Superior temporal gyrus (tissue), 1 donor: ENCODE results near the gene DNMT3B.
"Not testable (repeated sequence)": the region's sequence is repeated elsewhere in the genome, so short reads cannot be mapped to it uniquely, and the experiment has no call there.

Experiments used
- DNase-seq: peaks from one replicate; pipeline ENCODE4 v3.0.0-alpha.2; 2016; ENCODE audit errors: extremely low spot score

DNMT3B gene

DNA sequence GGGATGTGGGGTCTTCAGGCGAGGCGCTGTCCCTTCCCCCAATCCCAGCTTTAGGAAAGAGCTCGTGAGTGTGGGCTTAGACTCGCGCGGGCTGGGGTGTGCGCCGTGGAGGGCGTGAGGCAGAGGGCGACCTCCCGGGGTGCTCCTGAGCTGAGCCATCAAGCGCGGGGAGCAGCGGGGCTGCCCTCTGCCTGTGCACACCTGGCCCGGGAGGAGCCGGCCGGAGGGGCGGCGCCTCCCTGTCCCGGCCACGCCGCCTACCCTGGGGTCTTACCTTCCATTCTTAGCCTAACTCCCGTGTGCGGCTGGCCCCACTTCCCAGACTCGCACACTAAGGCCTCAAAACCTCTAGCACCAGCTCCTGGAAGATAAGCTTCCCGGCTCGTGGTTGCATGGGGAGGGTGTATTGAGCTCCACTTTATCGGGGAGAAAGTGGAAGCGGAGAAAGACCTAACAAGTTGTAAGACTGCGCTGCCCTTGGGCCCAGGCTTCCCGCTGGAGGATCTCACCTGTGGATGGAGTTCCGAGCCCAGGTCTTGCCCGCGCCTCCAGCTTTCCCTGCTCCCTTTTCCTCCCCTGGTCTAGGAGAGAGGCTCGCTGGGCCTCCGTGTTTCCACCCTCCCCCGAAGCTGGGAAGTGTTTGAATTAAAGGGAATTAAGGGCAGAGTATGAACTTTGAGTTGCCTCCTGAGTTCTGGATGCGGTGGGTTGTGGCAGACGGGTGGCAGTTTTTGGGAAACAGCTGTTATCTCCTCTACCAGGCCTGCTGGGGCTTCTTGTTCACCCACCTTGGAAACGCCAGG, 1.2 kb downstream of the DNMT3B start:
- no peak for DNase-seq

DNA sequence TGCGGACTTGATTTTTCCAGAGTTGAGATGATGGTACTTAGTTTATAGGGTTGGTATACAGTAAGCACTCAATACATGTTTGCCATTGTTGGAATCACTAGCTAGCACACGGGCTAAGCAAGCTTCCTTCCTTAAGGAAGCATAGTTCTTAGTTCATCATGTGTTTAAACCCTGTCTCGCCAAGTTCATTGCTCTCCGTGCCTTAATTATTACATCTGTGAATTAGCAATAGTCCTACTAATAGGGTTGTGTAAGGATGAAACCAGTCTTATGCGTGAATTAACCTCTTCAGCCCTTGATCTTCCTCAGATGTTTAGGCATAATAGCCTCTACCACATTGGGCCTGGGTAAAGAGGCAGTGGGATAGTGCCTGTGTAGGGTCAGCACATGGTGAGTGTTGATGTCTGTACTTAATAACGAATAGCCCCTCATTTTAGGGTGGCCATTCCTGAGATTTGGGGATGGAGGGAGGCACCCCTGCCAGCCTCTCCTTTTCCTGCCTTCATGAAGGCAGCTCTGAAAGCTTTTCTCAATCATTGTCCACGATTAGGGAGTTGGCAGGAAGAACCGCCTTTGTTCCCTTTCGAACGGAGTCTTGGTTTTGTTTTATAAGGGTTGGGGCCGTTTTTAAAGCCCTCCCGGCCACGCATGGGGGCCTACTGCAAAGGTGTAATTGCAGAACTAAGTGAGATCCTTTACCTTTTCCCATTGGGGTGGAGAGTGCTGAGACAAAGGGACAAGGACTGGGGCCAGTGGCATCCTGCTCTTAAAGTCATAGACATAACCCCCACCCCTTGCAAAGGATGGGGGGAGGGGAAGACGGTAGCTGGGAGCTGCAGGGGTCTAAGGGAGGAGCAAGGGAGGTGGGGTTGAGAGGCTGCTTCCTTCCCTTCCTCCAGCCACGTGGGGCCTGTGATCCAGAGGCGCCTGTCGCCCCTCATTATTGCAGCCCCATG, 2.1 kb downstream of the DNMT3B start:
- DNase-seq: no peak

DNA sequence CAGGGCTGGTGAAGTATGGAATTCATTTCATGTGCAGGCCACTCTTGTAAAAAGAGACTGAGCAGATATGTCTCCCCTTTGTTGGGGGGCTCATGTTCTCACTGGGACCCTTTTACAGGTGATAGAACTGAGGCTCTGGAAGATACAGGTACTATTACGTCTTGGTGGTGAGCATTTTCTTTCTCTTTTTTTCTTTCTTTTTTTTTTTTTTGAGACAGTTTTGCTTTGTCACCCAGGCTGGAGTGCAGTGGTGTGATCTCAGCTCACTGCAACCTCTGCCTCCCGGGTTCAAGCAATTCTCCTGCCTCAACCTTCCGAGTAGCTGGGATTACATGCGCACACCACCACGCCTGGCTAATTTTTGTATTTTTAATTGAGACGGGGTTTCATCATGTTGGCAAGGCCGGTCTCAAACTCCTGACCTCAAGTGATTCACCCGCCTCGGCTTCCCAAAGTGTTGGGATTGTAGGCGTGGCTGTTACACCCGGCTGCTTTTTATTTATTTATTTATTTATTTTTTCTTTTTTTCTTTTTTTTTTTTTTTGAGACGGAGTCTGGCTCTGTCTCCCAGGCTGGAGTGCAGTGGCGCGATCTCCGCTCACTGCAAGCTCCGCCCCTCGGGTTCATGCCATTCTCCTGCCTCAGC, 3.2 kb downstream of the DNMT3B start:
- DNase-seq: not testable (repeated sequence)

DNA sequence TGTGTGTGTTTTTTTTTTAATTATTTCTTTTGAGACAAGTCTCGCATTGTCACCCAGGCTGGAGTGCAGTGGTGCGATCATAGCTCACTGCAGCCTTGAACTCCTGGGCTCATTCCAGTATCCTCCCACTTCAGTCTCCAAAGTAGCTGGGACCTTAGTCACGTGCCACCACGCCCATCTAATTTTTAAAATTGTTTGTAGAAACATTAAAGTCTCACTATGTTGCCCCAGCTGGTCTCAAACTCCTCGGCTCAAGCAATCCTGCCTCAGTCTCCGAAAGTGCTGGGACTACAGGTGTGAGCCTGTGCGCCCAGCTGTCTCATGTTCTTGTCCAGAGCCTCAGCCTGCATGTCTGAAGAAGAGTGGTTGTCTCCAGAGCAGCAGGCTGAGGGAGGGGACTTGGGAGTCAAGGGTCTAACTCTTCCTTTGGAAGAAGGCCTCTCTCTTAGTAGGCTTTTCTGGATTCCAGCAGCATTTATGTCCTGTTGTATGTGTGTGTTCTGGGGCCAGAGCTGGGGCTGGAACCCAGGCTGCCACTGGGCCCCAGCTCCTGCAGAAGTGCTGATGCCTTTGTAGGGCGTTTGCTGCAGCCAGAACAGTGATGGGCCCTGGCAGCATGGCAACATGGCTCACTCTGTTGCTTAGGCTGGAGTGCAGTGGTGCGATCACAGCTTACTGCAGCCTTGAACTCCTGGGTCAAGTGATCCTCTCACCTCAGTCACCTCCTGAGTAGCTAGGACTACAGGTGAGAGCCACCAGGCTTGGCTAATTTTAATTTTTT, 5.4 kb downstream of the DNMT3B start:
- DNase-seq: no peak

DNA sequence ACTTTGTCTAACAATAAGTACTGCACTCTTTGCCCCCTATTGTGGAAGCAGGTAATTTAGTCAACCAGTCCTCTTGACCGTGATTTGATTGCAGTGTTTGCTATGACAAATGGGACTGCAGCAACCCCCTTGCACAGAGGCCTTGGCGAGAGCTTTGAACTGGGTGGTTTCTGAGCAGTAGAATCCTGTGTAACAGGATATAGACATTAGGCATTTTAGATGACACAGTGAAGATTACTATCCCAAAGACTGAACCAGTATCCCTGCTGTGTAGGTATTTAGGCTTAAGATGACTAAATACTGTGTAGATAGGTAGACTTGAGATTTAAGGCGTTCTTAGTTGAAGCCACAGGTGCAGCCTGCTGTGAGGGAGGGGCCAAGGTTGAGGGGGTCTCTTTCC, 9.9 kb downstream of the DNMT3B start:
- DNase-seq: no peak

DNA sequence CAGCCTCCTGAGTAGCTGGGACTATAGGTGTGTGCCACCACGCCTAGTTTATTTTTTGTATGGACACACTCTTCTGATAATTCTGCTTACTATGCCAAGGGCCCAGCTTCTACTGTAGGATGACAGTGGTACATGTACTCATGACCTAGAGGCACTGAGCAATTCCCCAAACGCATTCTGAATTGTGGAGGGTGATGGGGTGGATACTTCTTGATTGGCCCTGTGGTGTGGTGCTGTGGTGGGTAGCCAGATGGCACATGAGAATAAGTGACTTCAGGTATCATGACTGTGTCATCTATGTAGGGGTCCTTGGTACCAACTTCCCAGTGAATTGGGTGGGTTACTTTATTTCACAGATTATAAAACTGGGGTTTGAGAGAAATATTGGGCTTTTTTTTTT, 11.0 kb downstream of the DNMT3B start:
- DNase-seq: no peak

DNA sequence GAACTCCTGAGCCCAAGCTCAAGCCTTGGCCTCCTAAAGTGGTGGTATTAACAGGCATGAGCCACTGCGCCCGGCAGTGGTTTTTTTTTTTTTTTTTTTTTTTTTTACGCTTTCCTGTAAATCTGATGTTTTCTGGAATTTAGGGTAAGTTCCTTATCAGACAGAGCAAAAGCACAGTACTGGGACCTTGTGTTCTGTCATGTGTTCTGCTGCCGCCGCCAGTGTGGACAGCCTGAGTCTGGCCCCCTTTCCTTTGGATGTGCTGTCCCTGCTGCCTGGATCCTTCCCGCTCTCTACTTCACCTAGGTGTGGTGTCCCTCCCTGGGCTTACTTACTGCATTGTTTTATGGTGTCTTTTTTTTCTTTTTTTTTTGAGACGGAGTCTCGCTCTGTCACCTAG, 11.7 kb downstream of the DNMT3B start:
- DNase-seq: no peak

DNA sequence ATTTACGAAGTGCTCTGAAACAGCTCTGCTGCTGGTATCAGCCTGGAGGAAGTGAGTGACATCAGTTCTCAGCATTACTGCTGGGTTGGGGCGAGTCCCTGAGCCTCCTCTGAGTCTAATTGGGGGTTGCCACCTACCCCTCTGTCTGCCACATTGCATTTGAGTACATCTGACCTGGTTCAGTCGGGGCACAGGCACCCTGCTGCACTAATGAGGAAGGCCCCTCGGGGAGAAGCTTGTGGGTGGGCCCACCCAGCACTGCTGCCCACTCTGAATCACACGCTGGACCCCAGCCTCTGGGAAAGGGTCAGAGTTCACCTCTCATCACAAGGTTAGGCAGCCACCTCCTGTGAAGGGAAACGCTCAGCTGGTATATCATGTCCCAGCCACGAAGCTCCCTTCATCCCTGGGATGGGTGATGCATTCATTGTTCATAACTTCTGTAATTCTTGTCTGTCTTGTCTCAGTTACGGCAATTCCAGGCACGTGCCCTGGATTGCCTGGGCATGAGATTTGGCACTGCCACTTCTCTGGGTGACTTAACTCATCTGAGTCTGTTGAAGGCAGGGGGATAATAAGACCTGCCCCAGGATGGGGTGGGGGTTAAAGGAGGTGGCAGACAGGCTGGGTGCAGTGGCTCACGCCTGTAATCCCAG, 13.3 kb downstream of the DNMT3B start:
- no peak for DNase-seq

DNA sequence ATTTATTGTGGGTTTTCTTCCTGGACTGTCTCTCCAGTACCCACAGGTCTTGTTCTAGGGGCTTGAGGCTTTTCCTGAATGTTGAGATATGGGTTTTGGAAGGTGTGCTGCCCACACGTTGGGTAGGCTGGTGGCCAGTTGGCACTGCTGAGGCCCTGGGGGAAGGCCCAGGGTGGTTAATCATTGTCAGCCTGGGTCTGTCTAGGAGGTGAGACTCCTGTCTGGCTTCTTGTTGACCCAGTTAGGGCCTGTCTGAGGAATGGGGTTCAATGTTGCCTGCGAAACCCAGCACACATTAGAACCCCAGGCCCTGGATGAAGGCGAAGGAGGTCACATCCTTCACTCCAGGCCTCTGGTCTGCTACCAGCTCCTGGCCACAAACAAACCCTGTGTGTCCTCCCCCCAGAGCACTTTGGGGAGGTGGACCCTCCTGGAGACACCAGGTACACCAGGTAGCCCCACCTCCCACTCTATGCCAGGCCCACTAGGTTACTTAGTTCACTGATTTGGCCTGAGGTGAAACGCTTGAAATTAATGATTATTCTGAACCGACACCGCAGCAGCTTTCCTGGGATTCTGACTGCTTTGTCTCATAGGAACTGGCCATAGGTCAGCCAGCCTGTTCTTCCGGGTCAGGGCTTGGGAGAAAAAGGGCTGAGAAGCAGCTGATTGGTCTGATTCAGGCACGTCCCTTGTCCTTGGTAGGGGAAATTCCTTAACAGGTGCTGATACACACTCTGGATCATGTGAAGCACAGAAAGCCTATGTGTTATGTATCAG, 15.2 kb downstream of the DNMT3B start:
- no peak for DNase-seq

DNA sequence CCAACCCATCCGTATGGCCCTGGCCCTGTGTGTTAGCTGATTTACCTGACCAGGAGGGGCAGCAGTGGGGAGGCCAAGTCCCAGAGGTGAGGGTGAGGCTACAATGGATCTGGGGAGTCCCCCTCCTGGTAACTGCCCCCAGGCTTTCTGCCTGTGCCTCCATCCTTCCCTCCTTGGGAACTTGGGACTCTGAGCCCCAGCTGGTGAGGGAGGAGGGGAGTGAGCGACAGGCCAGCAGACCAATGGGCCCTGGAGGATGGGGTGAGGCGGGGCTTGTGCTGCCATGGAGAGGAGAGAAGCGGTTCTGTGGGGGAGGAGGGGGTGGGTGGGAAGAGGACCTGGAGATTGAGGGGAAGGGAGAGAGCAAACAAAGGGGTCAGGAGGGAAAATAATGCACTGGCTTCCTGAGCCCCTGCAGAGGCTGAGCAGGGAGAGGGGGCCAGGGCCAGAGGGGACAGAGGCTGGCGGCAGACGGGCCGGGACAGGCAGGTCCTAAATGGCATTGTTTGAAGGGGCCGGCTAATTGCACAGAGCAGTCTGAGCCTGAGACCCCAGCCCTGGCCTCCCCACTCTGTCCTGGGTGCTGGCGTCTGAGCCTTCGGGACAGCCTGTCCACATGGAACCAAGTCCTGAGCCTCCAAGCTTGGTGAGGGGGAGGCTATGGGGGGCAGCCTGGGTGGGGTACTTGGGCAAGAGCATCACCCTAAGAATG, 17.5 kb downstream of the DNMT3B start:
- no peak for DNase-seq

DNA sequence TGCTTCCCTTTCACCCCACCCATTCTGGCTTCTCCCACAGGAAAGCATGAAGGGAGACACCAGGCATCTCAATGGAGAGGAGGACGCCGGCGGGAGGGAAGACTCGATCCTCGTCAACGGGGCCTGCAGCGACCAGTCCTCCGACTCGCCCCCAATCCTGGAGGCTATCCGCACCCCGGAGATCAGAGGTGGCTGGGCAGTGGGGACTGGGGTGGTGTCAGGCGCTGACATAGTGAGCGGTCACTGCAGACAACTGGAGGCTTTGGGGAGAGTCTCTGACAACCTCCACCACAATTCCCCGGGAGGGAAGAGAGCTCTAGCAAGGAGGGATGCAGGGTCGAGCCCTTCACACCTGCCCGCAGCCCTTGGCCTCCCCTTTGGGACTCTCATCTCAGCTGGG, 18.1 kb downstream of the DNMT3B start:
- DNase-seq: no peak

DNA sequence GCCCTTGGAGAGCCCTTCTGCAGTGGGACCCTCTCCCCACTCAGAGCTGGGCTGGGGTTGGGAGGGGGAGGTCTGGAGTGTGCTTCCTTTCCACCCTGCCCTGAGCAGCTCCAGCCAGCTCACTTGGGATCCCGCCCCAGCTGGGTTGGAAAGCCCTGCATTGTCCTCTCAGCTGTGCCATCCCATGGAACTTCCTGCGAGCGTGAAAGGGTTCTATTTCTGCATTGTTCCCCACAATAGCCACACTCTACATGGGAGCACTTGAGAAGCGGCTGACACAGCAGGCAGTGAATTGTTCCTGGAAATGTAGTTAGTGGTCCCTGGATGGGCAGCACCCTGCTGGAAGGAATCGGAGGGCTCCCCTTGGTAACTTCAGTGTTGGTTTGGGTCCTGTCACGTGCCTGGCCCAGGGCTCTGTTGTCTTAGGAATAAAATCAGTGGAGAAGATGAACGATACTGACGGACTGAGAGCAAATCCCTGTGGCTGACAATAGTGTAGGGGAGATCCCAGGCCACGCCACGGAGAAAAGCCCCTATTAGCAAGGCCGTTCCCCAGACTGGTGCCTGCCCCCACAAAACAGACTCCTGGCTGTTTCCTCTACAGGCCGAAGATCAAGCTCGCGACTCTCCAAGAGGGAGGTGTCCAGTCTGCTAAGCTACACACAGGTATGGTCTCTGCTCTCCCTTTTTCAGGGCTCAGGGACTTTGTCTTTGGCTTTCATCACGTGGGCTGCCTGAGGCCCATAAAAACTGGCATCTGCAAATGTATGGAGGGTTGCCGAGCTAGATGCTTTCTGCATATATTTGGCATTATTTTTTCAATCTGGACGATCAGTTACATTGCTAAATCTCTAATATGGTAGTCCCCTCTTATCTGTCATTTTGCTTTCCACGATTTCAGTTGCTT, 18.8 kb downstream of the DNMT3B start:
- DNase-seq: peak; percentile 78

DNA sequence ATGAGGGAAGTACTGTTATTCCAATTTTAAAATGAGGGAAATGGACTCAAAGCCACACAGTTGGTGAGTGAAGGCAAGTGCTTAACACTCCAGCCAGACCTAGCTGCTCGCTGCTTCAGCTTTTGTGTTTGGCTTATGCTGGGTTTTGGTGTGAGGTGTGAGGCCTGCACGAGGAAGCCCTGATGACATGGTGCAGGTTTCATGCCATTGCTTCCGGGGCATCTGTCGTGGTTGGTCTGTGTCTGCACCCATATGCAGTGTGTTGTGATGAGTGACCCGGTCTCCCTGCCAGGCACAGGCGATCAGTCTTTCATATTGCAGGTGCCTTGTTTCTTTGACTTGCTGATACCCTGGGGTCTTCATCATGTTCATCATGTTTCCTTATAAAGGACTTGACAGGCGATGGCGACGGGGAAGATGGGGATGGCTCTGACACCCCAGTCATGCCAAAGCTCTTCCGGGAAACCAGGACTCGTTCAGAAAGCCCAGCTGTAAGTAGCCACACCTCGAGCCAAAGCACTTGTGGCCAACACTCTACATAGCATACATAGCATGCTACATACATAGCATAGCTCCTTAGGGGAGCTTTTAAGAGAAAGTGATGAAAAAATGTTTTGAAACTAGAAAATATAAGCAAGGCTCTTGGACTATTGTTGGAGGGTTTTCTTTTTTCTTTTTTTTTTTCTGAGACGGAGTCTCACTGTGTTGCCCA, 22.3 kb downstream of the DNMT3B start:
- no peak for DNase-seq

DNA sequence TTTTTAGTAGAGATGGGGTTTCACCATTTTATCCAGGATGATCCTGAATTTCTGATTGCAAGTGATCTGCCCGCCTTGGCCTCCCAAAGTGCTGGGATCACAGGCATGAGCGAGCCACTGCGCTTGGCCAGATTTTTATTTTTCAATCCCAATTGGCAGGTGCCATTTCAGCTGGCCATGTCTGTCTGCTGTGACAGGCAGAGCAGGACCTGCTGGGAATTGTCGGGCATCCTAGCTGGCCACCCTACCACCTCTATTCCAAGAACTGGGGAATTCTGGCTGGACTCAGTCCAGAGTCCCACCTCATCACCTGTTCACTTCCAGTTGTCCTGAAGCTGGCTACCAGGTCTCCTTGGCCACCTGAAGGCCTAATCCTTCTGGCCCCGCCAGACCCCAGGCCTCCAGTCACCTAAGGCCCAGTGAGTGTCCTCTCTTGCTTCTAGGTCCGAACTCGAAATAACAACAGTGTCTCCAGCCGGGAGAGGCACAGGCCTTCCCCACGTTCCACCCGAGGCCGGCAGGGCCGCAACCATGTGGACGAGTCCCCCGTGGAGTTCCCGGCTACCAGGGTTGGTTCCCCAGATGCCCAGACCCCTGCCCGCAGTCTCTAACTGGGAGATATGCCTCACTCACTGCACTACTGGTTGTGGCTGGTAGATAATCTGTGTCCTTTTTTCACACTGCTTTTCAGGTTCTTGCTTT, 24.0 kb downstream of the DNMT3B start:
- DNase-seq: no peak

DNA sequence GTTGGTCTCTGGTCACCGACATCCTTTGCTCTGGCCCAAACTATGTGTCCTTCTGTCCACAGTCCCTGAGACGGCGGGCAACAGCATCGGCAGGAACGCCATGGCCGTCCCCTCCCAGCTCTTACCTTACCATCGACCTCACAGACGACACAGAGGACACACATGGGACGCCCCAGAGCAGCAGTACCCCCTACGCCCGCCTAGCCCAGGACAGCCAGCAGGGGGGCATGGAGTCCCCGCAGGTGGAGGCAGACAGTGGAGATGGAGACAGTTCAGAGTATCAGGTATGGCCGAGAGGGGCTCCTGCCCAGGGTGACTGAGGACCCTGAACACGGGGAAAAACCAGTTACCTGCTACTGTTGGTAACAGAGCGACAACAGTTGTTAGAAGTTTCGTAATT, 25.0 kb downstream of the DNMT3B start:
- DNase-seq: no peak

DNA sequence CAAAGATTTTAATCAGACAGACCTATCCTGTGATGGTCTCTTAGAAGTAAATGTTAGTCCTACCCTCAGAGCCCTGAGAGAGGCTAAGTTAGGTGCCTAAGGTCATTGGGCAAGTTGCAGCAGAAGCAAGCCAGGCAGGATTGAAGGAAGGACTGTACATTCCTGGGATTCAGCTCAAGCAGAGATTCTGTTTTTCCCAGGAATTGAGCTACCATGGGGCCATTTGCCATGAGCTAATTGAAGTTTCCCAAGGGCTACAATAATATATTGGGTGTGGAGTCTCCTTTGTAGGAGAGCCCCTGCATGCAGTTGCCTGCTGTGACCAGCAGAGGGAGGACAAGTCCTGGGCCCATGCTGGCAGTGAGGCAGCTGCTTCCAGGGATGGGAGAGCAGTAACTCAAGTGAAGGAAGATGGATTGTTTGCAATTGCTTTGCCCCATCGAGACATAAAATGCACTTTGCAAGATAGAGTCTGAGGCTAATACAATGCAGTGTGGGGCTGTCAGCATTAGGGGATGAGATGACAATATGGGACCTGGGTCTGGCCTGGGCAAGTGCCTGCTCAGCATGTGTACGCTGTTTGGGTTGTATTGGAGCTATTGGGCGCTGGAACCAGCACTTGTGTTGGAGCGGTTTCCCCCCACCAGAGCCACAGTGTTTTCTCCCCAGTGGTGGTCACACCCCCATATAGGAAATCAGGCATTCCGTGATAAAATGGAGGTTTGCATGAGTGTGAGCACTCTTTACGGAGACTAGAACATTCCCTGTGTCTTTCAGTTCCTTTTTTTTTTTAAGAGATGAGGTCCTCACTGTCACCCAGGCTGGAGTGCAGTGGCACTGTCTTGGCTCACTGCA, 27.9 kb downstream of the DNMT3B start:
- DNase-seq: peak; percentile 93

DNA sequence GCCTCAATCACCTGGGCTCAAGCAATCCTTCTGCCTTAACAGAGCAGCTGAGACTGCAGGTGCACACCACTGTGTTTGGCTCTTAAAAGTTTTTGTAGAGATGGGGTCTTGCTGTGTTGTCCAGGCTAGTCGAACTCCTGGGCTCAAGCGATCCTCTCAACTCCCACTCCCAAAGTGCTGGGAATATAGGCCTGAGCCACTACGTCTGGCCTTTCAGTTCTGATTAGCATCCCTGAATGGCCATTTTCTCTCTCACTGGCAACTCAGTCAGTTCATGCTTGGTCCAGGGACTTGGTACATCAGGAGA, 28.5 kb downstream of the DNMT3B start:
- no peak for DNase-seq
